GM19395 (cell line): ENCODE measurements around the gene BCL7A.
"Not testable (repeated sequence)": the region's sequence is repeated elsewhere in the genome, so short reads cannot be mapped to it uniquely, and the experiment has no call there.

Source experiments
- ATAC-seq: cut with Tn5 transposase; IDR thresholded peaks from one replicate; pipeline ENCODE4 v1.9.1; 2021; ENCODE audit warnings: mild to moderate bottlenecking, moderate library complexity; ENCODE audit not compliant: unreplicated experiment

BCL7A gene

GRCh38 chr12:122090759-122091515 lies 69.3 kb downstream of the BCL7A start:
- ATAC-seq = no peak

- no peak for ATAC-seq
Measured at GRCh38 chr12:122093098-122093883, 71.6 kb downstream of the BCL7A start.

DNA sequence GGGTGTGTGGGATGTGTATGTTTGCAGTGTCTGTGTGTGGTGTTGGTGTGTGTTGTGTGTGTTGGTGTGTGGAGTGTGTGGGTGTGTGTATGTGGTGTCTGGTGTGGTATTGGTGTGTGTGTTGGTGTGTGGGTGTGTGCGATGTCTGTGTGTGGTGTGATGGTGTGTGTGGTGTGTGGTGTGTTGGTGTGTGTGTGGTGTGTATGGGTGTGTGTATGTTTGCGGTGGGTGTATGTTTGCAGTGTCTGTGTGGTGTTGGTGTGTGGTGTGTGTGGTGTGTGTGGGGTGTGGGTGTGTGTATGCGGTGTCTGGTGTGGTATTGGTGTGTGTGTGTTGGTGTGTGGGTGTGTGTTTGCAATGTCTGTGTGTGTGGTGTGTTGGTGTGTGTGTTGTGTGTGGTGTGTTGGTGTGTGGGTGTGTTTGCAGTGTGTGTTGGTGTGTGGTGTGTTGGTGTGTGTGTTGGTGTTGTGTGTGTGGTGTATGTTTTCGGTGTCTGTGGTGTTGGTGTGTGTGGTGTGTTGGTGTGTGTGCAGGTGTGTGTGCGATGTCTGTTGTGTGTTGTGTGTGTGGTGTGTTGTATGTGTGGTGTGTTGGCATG lies 72.6 kb downstream of the BCL7A start:
- ATAC-seq = no peak

DNA sequence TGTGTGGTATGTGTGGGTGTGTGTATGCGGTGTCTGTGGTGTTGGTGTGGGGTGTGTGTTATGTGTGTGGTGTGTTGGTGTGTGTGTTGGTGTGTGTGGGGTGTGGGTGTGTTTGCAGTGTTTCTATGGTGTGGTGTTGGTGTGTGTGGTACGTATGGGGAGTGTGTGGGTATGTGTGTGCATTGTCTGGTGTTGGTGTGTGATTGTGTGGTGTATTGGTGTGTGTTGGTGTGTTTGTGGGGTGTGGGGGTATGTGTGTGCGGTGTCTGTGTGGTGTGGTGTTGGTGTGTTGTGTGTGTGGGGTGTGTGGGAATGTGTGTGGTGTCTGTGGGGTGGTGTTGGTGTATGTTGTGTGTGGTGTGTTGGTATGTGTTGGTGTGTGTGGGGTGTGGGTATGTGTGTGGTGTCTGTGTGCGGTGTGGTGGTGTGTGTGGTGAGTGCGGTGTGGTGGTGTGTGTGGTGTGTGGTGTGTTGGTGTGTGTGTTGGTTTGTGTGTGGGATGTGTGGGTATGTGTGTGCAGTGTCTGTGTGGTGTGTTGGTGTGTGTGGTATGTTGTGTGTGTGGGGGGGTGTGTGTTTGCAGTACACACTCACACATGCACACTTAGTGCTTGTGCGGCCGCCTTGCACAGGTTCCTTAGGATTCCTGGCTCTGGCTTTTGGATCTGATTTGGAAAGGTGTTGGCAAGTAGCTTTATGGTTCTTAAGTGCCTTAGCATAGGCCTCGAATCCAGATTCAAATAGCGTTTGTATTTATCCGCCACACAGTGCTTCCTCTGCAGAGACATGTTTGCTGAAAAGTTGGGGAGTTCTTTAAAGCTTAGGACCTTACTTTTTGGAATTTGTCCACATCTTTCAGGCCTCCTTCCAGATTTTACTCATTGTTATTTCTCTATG lies 73.3 kb downstream of the BCL7A start:
- ATAC-seq = no peak

- ATAC-seq = no peak
Measured at GRCh38 chr12:122096014-122096413, 74.3 kb downstream of the BCL7A start.

- ATAC-seq = no peak
Measured at GRCh38 chr12:122096591-122097149, 75.0 kb downstream of the BCL7A start.

DNA sequence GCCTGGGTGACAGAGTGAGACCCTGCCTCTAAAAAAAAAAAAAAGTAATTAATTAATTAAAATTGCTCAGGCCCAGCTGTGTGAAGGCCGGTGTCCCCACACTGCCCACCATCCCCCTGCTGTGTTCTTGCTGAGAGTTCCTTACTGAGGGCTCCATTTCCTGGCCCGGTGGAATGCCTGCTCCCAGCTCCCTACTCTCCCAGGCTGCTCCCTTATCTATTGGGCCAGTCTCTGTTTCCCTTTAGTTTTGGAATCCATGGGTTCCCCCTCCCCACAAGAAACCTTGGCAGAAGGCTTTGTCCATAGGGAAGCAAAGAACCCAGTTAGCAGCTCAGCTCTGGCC lies 75.9 kb downstream of the BCL7A start:
- no peak for ATAC-seq

DNA sequence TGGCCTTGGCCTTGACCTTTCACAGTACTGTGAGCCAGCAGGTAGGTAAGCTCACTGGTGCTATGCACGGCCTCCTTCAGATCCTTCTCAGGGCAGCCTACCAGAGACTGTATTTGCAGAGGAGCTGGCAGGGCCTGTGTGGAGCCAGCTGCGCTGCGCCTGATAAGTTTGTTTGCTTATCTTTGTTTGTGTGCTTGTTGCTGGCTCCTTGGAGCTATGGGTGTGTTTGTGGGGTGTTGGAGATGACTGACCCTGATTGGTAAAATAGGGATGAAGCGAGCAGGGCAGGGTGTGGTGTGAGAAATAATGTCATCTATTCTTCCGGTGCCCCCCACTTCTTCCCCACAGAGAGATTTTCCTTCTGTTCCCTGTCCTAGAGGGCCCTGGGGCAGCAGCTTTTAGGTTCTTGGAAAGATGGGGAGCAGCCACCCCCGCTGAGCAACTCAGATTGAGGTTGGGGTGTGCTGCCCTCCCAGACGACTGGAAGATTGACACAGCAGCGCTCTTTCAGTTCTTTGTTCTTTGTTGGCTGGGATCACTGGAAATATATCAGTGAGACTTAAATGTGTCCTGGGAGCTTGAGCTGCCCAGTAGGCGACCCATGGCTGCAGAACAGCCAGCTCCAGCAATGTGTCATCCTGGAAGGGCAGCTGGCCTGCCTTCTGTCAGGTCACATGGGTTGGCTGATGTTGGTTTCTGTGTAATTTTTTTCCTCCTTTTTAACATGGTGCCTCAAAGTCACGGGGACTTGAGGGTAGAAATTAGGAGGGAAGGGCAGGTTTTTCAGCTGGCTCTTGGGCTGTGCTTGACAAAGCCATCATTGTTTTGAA lies 76.5 kb downstream of the BCL7A start:
- ATAC-seq = no peak

- no peak for ATAC-seq
Measured at GRCh38 chr12:122099280-122099749, 77.6 kb downstream of the BCL7A start.

DNA sequence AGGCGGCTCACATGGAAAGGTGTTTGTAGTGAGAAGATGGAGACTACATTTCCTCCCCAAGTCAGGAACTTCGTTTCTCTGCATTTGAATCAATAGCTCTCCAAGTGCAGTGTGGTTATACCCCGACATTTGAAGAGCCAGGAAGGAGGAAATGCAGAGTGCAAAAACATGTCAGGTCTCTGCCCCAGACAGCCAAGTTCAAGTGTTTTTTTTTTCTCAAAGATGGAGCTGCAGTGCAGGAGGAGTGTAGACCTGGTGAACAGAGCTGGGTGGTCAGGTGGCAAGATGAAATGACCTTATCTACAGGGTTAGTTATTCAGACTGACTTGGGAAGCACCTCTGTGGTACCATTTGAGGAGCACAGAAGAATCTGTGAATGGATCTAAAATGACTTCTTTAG lies 78.2 kb downstream of the BCL7A start:
- no peak for ATAC-seq

DNA sequence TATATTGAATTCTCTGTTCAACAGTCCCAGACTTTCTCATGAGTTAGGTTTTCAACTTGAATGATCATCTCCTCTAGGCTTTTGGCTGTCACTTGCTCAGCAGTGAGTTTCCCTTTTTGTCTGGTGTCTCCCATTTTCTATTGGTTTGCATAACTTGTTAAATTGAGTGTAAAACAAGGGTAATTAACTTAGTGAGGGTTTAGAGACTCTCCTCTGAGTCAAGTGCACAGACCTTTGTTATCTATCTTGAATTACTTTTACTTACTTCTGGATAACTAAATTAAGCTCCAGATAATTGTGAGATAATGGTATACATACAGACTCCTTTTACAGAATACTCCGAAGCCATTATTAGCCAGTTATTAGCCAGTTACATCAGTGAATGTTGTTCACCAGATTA lies 78.9 kb downstream of the BCL7A start:
- no peak for ATAC-seq

- ATAC-seq = no peak
Measured at GRCh38 chr12:122102331-122102730, 80.6 kb downstream of the BCL7A start.

DNA sequence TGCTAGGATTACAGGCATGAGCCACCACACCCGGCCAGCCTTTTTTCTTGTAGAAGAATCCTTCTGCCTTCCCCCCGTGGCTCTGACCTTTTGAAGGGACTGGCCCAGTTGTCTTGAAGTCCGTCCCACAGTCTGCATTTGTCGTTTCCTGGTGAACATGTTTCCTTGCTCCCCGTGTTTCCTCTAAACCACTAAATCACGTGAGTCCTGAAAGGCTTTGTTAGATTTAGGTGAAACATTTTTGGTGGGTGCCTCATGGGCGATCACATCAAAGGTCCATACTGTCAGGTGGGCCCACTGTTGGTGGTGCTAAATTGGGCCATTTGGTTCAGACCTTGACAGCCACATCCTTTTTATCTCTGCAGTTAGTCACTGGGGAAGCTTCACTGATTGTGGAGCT lies 83.2 kb downstream of the BCL7A start:
- no peak for ATAC-seq

GRCh38 chr12:122105496-122105895 lies 83.8 kb downstream of the BCL7A start:
- not testable (repeated sequence) for ATAC-seq

GRCh38 chr12:122106843-122107242 lies 85.2 kb downstream of the BCL7A start:
- no peak for ATAC-seq

- ATAC-seq = no peak
Measured at GRCh38 chr12:122107261-122107660, 85.6 kb downstream of the BCL7A start.

DNA sequence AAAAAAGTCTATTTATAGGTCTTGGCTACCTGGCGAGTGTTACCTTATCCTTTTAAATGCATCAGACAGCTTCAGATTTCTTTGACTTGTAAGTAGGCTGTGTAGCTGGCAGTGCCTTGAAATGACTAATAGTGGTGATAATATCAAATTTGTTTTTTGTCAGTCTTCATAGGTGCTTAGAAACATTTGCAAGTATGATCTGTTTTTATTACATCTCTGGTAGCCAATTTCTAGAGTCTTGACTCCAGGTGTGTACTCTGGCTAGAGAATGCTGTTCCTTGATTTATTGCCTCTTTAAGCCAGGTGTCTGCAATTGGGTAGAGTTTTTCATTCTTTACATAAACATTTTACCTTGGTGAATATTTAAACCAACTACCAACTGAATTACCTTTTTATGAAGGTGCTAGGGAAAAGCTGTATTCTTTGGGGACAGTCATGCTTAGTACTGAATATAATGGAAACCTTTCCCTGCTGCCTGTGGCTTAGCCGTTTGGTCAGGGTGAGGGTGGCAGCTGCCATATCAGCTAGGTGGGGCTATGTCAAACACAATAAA lies 89.5 kb downstream of the BCL7A start:
- ATAC-seq = no peak
